NCI-H2107 treated with DMSO at 0.1 percent for 48 hours (cell line): Measurements from ENCODE around the gene DRICH1.
"Not testable (repeated sequence)": the region's sequence is repeated elsewhere in the genome, so short reads cannot be mapped to it uniquely, and the experiment has no call there.

Experiments
- DNase-seq: peaks from one replicate; lab custom pipeline; 2025; ENCODE audit not compliant: unreplicated experiment; lab: John Stamatoyannopoulos, UW

Gene DRICH1

DNA sequence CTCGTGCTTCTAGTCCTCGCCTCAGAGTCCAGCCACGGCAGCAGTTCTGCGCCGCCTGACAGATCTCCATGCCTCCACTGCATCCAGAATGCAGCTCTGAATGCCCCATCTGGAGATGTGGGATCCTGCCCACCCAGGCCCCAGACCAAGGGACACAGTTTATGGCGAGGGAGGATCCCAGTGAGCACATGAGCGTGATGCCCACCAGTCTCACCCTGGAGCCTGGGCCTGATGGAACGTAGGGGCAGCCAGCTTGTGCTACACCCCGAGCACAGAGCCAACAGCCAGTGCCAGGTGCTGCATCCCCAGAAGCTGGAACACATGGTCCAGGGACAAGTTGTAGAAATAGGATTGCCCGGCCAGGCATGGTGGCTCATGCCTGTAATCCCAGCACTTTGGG lies 62.4 kb downstream of the DRICH1 start:
- no peak for DNase-seq

DNA sequence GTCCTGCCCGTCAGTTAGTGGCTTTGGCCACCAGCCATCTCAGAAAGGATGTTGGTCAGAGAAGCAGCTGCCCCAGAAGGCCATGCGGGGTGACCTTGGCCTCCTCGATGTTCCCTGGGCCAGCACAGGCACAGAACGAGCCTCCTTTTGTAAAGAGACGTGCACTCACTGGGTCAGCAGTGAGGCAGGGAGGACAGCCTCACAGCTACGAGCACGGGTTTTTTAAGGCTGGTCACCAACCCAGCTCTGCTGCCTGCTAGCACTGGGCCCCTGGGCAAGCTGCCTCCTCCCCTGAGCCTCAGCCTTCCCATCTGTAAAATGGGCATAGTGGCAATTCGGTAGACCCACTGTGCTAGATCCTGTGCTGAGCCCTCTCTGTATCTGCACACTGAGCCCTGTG lies 62.8 kb downstream of the DRICH1 start:
- no peak for DNase-seq

DNA sequence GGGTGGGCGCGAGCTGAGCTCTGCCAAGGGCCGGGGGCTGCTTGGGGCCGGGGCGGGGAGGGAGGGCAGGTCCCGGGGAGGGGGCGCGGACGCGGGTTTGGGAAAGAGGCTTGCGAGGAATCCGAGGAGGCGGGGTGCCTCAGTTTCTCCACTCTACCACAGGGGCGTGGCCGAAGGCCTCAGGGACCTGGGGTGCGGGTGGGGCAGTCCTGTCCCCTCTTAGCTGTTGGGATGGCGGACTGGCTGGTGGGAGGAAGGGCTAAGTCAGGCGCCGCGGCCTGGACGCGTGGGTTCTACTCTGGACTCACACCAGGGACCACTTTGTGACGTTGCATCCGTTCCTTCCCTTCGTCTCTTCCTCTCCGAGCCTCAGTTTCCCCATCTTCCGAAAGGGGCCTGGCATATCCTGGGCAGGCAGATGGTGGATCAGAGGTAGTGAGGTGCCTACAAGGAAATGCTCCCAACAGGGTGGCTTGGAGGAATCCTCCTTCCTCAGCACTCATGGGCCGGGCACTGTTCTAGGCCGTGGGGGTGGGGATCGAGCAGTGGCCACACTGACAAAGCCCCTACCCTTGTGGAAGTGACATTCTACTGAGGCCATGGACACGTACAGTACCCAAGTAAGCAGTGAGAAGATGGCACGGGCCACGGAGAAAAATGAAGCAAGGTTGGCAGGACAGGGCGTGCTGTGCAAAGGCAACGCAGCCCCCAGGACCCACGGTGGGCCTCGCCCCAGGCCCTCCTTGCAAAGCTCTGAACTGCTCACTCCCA lies 65.2 kb downstream of the DRICH1 start:
- no peak for DNase-seq

DNA sequence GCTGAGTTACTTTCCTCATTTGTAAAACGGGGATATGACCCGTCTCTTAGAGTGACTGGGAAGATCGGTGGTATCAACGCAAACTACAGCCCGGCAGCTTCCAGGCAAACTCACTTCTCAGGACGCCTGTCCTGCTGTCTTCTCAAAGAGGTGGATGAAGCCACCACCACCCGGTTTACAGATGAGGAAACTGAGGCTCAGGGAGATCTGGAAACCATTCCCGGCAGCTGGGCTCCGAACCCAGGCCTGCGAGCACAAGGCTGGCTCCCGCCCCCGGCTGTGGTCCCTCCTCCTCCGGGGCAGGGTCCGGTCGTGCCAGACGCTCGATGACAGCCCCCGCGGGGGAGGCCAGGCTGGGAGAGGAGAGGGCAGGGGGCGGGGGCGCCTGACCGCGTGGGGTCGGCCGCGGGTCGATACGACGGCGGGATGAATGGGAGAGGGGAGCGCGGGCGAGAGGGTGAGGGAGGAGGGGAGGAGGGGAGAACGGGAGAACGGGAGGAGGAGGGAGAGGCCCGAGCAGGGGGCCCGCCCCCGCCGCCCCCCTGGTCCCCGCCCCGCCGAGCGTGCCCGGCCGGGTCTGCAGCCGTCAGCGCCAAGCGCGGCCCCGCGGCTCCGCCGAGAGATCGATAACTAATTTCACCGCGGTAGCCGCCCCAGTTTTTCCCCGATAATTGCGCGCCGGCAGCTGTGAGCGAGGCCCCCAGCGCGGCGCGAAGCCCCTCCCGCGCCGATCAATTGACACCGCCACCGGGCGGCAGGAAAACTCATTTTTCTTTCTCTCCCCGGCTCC lies 66.0 kb downstream of the DRICH1 start:
- no peak for DNase-seq

DNA sequence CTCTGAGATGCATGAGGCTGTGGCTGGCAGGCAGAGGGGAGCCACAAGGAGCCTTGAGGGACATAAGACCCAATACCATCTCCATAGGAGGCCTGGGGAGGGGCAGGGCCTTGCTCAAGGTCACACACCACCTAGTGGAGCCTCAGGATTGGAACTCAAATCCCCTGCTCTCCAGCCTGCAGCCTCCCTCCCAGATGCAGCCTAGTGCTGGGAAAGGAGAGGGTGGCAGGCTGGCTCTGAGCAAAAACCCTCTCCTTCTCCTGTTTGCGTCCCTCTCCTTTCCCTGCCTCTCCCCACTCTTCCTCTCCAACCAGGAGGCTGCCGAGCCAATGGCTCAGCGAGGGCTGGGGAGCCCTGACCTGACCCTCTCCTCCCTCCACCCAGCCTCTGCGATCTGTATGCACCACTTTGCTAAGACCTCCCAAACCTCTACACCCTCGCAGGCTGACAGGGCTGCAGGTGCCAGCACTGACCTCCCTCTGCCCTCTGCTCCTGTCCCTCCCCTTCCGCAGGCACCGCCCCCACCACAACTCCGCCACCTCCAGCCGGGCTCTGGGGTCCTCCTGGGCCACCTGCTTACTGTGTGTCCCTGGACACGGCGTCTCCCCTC lies 66.7 kb downstream of the DRICH1 start:
- no peak for DNase-seq

DNA sequence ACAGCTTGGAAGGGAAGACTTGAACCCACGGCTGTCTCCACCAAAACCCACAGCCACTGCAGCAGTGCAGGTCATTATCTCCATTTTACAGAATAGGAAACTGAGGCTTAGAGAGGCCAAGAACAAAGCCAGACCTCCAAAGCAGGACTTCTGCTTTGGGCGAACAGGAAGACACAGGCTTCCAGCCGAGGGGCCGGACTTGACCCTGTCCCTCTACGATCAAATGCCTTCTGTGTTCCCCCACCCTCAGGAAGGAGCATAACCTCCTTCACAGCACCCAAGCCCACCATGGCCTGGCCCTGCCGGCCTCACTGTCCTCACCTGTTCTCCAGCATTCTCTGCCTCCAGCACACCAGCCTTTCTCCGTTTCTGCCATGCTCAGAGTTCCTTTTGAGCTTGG lies 67.8 kb downstream of the DRICH1 start:
- no peak for DNase-seq

DNA sequence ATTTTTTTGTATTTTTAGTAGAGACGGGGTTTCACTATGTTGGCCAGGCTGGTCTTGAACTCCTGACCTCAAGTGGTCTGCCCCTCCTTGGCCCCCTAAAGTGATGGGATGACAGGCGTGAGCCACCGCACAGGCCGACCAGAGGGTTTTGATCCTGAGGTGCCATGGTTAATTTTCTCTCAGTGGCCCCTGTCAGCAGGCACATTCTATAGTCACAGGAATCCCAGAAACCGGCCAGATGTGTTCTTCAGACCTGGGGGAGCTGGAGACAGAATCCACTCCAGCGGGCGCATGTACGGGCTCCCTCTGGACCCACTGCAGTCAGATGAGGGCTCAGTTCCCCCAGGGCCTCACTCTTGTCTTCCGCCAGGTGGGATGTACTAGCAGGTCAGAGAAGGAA lies 69.0 kb downstream of the DRICH1 start:
- no peak for DNase-seq

DNA sequence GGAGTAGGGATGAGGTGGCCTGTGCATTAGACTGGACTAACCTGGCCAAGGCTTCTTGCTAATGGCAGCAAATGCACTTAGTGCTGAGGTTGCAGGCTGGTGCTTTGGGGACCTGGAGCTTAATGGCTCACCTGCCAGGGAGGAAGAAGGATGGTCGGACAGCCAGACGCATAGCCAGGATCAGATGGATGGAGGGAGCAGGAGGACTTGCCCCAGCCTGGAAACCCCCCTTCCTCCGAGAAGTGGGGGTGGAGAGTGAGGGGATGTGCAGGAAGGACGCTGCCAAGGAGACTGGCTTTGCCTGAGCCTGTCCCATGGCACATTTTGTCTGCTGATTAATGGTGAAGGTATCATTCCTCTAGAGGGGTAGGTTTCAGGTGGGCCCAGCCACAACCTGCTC lies 69.9 kb downstream of the DRICH1 start:
- no peak for DNase-seq

DNA sequence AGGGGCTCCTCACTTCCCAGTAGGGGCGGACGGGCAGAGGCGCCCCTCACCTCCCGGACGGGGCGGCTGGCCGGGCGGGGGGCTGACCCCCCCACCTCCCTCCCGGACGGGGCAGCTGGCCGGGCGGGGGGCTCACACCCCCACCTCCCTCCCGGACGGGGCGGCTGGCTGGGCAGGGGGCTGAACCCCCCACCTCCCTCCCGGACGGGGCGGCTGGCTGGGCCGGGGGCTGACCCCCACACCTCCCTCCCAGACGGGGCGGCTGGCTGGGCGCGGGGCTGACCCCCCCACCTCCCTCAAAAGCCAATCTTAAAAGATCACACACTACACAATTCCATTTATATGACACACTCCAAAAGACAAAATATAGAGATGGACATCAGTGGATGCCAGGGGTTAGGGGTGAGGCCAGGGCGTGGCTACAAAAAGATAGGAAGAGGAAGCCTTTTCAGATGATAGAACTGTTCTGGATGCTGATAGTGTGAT lies 71.1 kb downstream of the DRICH1 start:
- not testable (repeated sequence) for DNase-seq

DNA sequence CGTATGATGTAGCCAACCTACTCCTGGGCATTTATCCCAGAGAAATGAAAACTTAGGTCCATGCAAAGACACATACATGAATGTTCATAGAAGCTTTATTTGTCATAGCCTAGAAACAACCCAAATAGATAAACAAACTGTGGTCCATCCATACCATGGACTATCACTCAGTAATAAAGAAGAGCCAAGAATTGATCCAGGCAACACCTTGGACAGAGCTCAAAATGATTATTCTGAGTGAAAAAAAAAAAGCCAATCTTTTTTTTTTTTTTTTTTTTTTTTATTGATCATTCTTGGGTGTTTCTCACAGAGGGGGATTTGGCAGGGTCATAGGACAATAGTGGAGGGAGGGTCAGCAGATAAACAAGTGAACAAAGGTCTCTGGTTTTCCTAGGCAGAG lies 71.9 kb downstream of the DRICH1 start:
- DNase-seq = not testable (repeated sequence)
